WI38 (cell line): Measurements from ENCODE around the gene GRK4.

ENCODE experiments used
- H3K4me3 ChIP-seq: 2 replicates; pipeline ENCODE4 v1.5.1; 2011; ENCODE audit warnings: low read depth, mild to moderate bottlenecking, control low read depth, low read length
- CTCF ChIP-seq: IDR thresholded peaks from 2 replicates; pipeline ENCODE4 v1.5.1; 2012; ENCODE audit warnings: low read depth, mild to moderate bottlenecking, control low read depth, low read length

The GRK4 gene

GRCh38 chr4:2924286-2924685 is 39.1 kb upstream of the GRK4 start:
- no peak overlapping the region for H3K4me3 ChIP-seq
- TF ChIP-seq CTCF, result no peak

- no peak for TF ChIP-seq CTCF
- no peak overlapping the region for H3K4me3 ChIP-seq
These were observed 38.5 kb upstream of the GRK4 start for GRCh38 chr4:2924765-2925301.

- TF ChIP-seq CTCF, result no peak
- H3K4me3 ChIP-seq, result no peak overlapping the region
These were observed 37.9 kb upstream of the GRK4 start for GRCh38 chr4:2925496-2925895.

- no peak for TF ChIP-seq CTCF
- no peak overlapping the region for H3K4me3 ChIP-seq
These were observed 37.2 kb upstream of the GRK4 start for GRCh38 chr4:2925931-2926860.

- no peak overlapping the region for H3K4me3 ChIP-seq
- no peak for TF ChIP-seq CTCF
These were observed 36.2 kb upstream of the GRK4 start for GRCh38 chr4:2927016-2927695.

- H3K4me3 ChIP-seq, result no peak overlapping the region
- TF ChIP-seq CTCF, result no peak
These were observed 35.7 kb upstream of the GRK4 start for GRCh38 chr4:2927696-2928075.
